Muscle layer of duodenum (tissue), 2 donors: Measurements from ENCODE around the gene PDCD1.
"Not testable (repeated sequence)": the region's sequence is repeated elsewhere in the genome, so short reads cannot be mapped to it uniquely, and the experiment has no call there.

ENCODE experiments used
- H3K27ac ChIP-seq: one replicate; pipeline ENCODE4 v1.7.0; 2013; ENCODE audit warnings: mild to moderate bottlenecking, low read length
- H3K27me3 ChIP-seq: one replicate; pipeline ENCODE4 v1.7.0; 2013; ENCODE audit warnings: low read depth, mild to moderate bottlenecking, control low read depth, low read length
- H3K36me3 ChIP-seq, 2 donors: one replicate each; pipeline ENCODE4 v1.7.0; 2013; ENCODE audit warnings: low read length in 2 of 2, control low read depth in 1 of 2, mild to moderate bottlenecking in 1 of 2; ENCODE audit not compliant: insufficient read depth in 2 of 2, control insufficient read depth in 1 of 2
- H3K4me1 ChIP-seq, 2 donors: one replicate each; pipeline ENCODE4 v1.7.0; 2013; ENCODE audit warnings: low read length in 2 of 2, mild to moderate bottlenecking in 2 of 2, control low read depth in 1 of 2, moderate library complexity in 1 of 2; ENCODE audit not compliant: insufficient read depth in 2 of 2, control insufficient read depth in 1 of 2
- H3K4me3 ChIP-seq, 2 donors: one replicate each; pipeline ENCODE4 v1.7.0; 2013; ENCODE audit warnings: low read length in 2 of 2, low read depth in 1 of 2, mild to moderate bottlenecking in 1 of 2
- H3K9me3 ChIP-seq, 2 donors: one replicate each; pipeline ENCODE4 v1.7.0; 2013; ENCODE audit warnings: low read length in 2 of 2, control low read depth in 1 of 2, mild to moderate bottlenecking in 1 of 2; ENCODE audit not compliant: control insufficient read depth in 1 of 2
- donor health status: healthy.

Gene PDCD1

GRCh38 chr2:241858206-241859016, at the start of gene PDCD1:
PDCD1 (minus strand) TSS chr2:241858894; CDS start chr2:241858838, 56 bp downstream.
- no peaks in the 10 kb centered on the region for H3K9me3 ChIP-seq
- peaks cover 5 to 21% of the 10 kb centered on the region in 2 donors for H3K4me1 ChIP-seq
- peak within 1 kb of the TSS in 1 of 2 donors; percentile 20 for H3K4me3 ChIP-seq
- H3K27me3 ChIP-seq: peaks cover 4% of the 10 kb centered on the region
- H3K27ac ChIP-seq: no peak within 1 kb of the TSS
- H3K36me3 ChIP-seq: no peaks in the 10 kb centered on the region

GRCh38 chr2:241907831-241908230, 49.1 kb upstream of the PDCD1 start:
- H3K9me3 ChIP-seq, H3K27ac ChIP-seq, H3K36me3 ChIP-seq, H3K27me3 ChIP-seq, H3K4me1 ChIP-seq, H3K4me3 ChIP-seq: not testable (repeated sequence)

- Histone ChIP-seq H3K27ac (no peak overlapping the region), H3K9me3 (no peaks in the 10 kb centered on the region), H3K4me3 (no peak overlapping the region), H3K27me3 (no peaks in the 10 kb centered on the region), H3K4me1 (no peaks in the 10 kb centered on the region), H3K36me3 (no peaks in the 10 kb centered on the region)
These were observed 48.3 kb upstream of the PDCD1 start for GRCh38 chr2:241906826-241907570.

GRCh38 chr2:241906378-241906770, 47.7 kb upstream of the PDCD1 start:
- H3K4me3 ChIP-seq, H3K27me3 ChIP-seq, H3K9me3 ChIP-seq, H3K27ac ChIP-seq, H3K4me1 ChIP-seq, H3K36me3 ChIP-seq: not testable (repeated sequence)

GRCh38 chr2:241905716-241906377, 47.2 kb upstream of the PDCD1 start:
- no peaks in the 10 kb centered on the region for H3K9me3 ChIP-seq
- no peak overlapping the region for H3K27ac ChIP-seq
- H3K36me3 ChIP-seq: no peaks in the 10 kb centered on the region
- no peaks in the 10 kb centered on the region for H3K27me3 ChIP-seq
- no peaks in the 10 kb centered on the region for H3K4me1 ChIP-seq
- no peak overlapping the region for H3K4me3 ChIP-seq

- H3K4me3 ChIP-seq: no peak overlapping the region
- H3K4me1 ChIP-seq: no peaks in the 10 kb centered on the region
- no peaks in the 10 kb centered on the region for H3K27me3 ChIP-seq
- H3K9me3 ChIP-seq: no peaks in the 10 kb centered on the region
- no peaks in the 10 kb centered on the region for H3K36me3 ChIP-seq
- no peak overlapping the region for H3K27ac ChIP-seq
These were observed 46.4 kb upstream of the PDCD1 start for GRCh38 chr2:241904791-241905710.

GRCh38 chr2:241904011-241904718, 45.5 kb upstream of the PDCD1 start:
- H3K27me3 ChIP-seq: no peaks in the 10 kb centered on the region
- H3K4me3 ChIP-seq: no peak overlapping the region
- no peaks in the 10 kb centered on the region for H3K36me3 ChIP-seq
- H3K9me3 ChIP-seq: no peaks in the 10 kb centered on the region
- H3K4me1 ChIP-seq: peaks cover 0 to 2% of the 10 kb centered on the region in 2 donors
- no peak overlapping the region for H3K27ac ChIP-seq

- H3K27me3 ChIP-seq: no peaks in the 10 kb centered on the region
- H3K27ac ChIP-seq: no peak overlapping the region
- peaks cover 0 to 8% of the 10 kb centered on the region in 2 donors for H3K4me1 ChIP-seq
- H3K36me3 ChIP-seq: no peaks in the 10 kb centered on the region
- H3K4me3 ChIP-seq: no peak overlapping the region
- H3K9me3 ChIP-seq: no peaks in the 10 kb centered on the region
These were observed 44.7 kb upstream of the PDCD1 start for GRCh38 chr2:241903121-241904010.

- Histone ChIP-seq H3K4me3 (no peak overlapping the region), H3K9me3 (no peaks in the 10 kb centered on the region), H3K27me3 (no peaks in the 10 kb centered on the region), H3K27ac (no peak overlapping the region), H3K36me3 (no peaks in the 10 kb centered on the region), H3K4me1 (peaks cover 0 to 8% of the 10 kb centered on the region in 2 donors)
These were observed 43.8 kb upstream of the PDCD1 start for GRCh38 chr2:241902357-241902991.
